NB4 (cell line): ENCODE results near the gene ATP8B3.

Source experiments
- DNase-seq: peaks from one replicate; pipeline ENCODE4 v3.0.0; 2010; ENCODE audit warnings: low read depth
- H3K4me3 ChIP-seq: one replicate; pipeline ENCODE4 v1.5.1; 2011; ENCODE audit warnings: mild to moderate bottlenecking, low read depth, low read length, moderate library complexity
- CTCF ChIP-seq: IDR thresholded peaks from one replicate; pipeline ENCODE4 v1.5.1; 2012; ENCODE audit warnings: low read depth, low read length
- MYC ChIP-seq: IDR thresholded peaks from 2 replicates; pipeline ENCODE4 v1.6.1; 2011; ENCODE audit warnings: low read depth, low read length
- POLR2A ChIP-seq: IDR thresholded peaks from 2 replicates; pipeline ENCODE4 v1.6.1; 2011; ENCODE audit warnings: mild to moderate bottlenecking; ENCODE audit not compliant: insufficient read length; ENCODE audit errors: extremely low read depth
- TF ChIP-seq, protein P1 (sequence below): IDR thresholded peaks from 2 replicates; pipeline ENCODE4 v1.6.1; 2011; ENCODE audit warnings: low read depth, low read length

The ATP8B3 gene

GRCh38 chr19:1844513-1845124 is 32.5 kb upstream of the ATP8B3 start:
- TF ChIP-seq, protein P1, sequence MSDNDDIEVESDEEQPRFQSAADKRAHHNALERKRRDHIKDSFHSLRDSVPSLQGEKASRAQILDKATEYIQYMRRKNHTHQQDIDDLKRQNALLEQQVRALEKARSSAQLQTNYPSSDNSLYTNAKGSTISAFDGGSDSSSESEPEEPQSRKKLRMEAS = no peak
- H3K4me3 ChIP-seq = no peak overlapping the region
- no peak for DNase-seq

GRCh38 chr19:1843646-1844394 is 31.7 kb upstream of the ATP8B3 start:
- DNase-seq = no peak
- H3K4me3 ChIP-seq = no peak overlapping the region
- no peak for TF ChIP-seq CTCF
- no peak for TF ChIP-seq MYC
- no peak for TF ChIP-seq POLR2A
- TF ChIP-seq, protein P1 = no peak

GRCh38 chr19:1843116-1843515 is 31.0 kb upstream of the ATP8B3 start:
- no peak for DNase-seq
- no peak for TF ChIP-seq CTCF
- TF ChIP-seq POLR2A = no peak
- TF ChIP-seq, protein P1 = no peak
- TF ChIP-seq MYC = no peak
- no peak overlapping the region for H3K4me3 ChIP-seq

- TF ChIP-seq MYC = no peak
- TF ChIP-seq, protein P1 = no peak
- TF ChIP-seq POLR2A = no peak
- no peak for TF ChIP-seq CTCF
- DNase-seq = peak; percentile 84
- H3K4me3 ChIP-seq = peak overlapping the region; percentile 45
Observed at GRCh38 chr19:1841209-1841924, 29.3 kb upstream of the ATP8B3 start.

GRCh38 chr19:1840541-1841115 is 28.6 kb upstream of the ATP8B3 start:
- peak; percentile 54 for DNase-seq
- H3K4me3 ChIP-seq = peak overlapping the region; percentile 45
- TF ChIP-seq MYC = no peak
- no peak for TF ChIP-seq POLR2A
- TF ChIP-seq, protein P1 = no peak
- TF ChIP-seq CTCF = no peak
